Endometrial microvascular endothelial cells (primary cell): Measurements from ENCODE around the gene NFATC1. TPM values are rescaled to one million over a fixed set of nuclear protein-coding genes. Genes with fewer than 3 reads are reported as not detected.

Experiments
- in situ Hi-C: cut with HindIII; loops from 2 replicates; pipeline ENCODE4 v1.10.0; 2017; ENCODE audit warnings: low sequenced_read_pairs, low pct_unique_long_range_greater_than_20kb; ENCODE audit errors: inconsistent ontology term
- total RNA-seq: library from RNA; depleted of rRNA; stranded (reverse); fragments of >200 nt; gene quantifications from one replicate; pipeline ENCODE4 v1.2.3, GENCODE V29; 2015; ENCODE audit errors: inconsistent ontology term

NFATC1 gene
- total RNA-seq, 1 donor from 2014 or later: 8.9 TPM

DNA sequence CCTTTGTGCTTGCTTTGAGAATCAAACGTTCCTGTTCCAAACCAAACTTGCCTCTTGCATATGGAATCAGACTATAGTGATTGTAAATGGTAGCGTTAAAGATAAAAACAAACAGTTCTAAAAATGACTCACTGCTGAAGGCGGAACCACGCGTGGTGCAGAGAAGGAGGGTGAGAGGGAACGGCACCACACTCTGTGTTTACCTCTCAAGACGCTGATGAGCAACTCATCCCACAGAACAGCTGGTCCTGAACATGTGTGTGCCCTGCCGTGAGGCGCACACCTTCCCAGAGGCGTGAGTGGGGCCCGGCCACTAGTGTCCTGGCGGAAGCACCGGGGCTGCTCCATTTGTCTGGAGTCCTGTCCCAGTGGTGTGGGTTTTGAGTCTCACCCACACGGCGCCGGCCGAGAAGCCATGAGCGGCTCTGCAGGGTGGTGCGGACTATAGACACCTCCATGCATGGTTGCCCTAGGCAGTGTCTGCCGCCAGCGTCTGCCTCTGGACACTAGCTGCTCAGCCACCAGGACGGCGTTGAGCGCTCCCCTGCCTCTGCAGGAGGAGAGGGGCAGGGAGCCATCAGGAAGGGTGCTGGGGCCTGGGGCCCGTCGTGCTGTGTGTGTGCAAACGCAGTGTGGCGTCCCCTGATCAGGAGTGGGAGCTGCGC lies 52.1 kb downstream of the NFATC1 start:
- in situ Hi-C loops: no loop called here

DNA sequence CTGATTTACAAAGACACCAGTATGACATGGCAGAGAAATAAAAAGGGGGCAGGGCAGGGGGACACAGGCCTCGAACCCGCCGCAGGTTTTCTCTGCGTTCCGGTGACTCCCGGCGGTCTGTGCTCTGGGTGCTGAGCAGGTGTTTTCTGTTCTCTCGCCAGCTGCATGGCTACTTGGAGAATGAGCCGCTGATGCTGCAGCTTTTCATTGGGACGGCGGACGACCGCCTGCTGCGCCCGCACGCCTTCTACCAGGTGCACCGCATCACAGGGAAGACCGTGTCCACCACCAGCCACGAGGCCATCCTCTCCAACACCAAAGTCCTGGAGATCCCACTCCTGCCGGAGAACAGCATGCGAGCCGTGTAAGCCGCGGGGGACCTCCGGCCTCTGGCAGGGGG lies 52.9 kb downstream of the NFATC1 start:
- in situ Hi-C loops: no loop called here

DNA sequence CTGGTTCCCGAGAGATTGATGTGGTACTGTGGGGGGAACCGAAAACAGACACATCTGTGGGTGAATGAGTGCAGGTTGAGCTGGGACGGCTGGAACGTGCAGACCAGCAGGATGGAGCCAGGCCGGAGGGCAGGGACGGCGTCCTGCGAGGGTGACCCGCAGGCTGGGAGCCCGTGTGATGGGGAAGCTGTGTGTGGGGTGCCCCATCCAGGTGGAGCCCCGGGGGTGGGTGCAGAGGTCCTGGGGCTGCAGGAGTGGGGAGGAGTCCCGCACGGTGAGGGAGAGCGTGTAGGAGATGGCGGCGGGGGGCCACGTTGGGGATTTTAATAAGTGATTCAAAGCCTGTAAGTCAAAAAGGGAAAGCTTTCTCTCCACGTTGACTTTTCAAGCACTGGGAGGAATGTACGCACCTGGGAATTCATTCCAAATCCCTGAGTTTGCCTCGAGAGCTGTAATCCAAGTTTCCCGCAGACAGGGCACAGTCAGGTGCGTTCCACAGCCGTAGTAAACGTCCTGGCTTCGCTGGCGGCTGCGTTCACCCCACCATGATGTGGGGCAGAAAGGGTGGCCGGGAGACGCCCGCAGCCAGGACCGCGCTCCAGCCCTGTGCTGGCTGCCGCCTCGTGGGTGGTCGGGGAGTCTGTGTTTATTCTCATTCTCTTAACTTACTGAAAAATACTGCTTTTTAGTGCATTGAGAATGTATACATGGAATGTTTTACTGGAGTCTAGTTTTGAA lies 54.0 kb downstream of the NFATC1 start:
- in situ Hi-C loops: no loop called here

DNA sequence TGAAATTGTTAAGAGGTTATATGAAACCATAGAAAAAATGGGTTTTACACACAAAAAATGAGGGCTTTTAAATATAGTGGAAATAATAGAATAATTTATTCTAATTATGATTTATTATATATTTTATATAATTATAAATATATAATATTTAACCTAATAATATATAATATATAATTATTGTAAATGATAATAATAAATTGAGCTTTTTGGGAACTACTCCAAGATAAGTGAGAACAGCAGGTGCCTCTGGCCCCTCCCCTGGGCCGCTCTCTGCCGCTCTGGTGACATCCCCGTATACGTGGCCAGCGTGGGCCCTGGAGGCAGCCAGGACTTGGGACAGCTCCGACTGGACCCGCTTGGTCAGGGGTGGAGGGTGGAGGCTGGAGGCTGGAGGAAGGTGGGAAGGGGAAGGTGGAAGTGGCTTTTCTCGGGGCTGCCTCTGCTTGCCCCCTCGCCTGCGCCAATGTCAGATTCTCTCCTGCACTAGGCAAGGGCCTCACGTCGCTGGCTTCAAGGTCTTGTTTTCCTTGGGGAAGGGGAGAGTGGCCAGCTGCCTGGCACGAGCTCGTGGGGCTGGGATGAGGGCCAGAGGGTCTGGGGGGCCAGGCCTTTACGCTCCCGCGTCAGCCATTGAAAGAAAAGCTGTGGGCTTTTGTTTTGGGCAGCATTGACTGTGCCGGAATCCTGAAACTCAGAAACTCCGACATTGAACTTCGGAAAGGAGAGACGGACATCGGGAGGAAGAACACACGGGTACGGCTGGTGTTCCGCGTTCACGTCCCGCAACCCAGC lies 54.8 kb downstream of the NFATC1 start:
- in situ Hi-C loops: no loop called here

DNA sequence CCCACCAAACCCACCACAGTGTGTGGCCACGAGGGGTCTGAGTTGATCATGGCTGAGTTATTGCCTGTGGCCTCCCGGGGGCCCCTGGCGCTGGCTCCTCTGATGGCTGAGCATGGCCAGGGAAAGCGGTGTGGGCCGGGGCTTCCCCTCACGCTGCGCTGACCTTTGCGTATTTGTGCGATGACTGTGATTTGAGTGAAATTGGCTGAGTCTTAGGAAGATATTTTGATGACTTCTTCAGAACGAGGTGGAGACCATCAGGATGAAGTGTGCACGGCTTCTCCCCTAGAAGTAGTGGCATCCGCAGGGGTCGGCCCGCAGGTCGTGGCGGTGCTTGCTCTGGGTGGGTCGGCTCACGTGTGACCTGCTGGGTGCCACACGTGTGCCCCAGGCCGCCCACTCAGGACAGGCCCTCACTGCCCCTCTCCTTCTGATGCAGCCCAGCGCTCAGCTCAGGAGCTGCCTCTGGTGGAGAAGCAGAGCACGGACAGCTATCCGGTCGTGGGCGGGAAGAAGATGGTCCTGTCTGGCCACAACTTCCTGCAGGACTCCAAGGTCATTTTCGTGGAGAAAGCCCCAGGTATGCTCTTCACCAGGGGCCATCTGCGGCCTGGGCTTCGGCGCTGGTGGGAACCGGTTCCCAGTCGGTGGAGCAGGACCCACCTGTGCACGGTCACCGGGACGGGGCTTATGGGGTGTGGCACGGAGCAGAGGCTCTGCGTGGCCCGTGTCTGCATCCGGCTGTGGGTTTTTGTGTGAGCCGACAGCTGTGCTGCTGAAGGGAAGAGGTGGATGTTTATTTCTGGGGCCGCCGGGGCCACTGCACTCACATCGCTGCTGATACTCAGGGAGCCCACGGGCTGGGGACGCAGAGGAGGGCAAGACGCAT lies 55.8 kb downstream of the NFATC1 start:
- in situ Hi-C loops: no loop called here

DNA sequence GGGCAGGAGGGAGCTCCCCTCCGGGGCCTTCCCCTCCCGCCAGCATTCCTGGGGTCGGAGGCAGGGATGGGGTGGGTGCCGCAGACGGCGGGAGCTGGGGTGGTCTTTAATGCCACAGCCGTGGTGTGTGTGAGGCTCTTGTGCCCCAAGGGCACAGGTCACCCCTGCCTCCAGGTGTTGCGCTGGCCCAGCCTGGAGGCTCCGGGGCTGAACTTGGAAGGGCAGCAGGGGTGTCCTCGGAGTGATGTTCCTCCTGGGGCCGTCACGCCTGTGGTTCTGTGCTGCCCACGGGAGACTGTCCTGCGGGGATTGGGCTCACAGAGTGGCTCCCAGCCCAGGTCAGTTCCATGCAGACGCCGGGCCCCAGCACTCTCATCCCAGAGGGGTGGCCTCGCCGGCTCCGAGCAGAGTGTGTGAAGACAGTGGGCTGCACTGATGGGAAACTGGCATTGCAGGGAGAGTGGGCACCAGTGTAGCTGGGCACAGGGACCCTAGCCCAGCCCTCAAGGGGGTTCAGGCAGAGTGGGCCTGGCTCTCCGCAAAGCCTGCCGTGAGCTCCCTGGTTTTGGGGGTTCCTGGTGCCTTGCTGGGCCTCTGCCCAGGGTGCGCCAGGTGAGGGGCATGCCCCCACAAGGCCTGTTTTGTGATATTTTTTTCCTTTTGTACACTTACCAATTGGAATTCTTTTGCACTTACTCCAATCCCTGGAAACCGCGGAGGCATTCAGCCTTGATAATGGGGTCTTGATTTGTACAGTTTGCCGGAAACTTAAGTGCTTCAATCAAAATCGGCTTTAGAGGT lies 56.7 kb downstream of the NFATC1 start:
- in situ Hi-C loops: no loop called here

DNA sequence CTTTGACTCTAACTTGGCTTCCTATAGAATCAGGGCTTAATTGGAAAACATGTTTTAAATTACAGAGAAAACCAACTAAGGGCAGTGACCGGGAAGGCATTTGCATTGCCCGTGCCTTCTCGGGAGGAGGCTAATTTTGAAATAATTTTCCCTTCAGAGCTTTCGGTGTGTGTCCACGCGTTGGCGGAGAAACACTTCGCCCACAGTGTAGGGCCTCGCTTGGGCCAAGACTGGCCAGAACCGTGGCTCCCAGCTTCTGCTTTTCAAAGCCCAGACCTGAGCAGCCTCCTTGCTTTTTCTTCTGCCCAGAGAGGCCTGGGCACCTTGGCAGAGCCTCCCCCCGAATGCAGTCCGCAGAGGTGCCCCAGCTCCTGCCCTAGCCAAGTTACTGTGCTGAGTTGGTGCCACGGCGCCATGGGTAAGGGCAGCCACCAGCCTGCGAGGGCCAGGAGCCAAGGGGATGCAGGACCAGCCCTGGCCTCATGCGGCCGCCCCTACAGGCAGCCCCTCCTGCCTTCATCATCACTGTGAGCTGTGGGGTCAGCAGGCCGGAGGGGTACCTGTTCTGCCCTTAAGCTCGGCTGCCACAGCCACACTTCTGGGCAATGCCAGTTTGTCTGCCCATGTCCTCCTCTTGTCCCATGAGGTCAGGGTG lies 57.4 kb downstream of the NFATC1 start:
- in situ Hi-C loops: no loop called here

DNA sequence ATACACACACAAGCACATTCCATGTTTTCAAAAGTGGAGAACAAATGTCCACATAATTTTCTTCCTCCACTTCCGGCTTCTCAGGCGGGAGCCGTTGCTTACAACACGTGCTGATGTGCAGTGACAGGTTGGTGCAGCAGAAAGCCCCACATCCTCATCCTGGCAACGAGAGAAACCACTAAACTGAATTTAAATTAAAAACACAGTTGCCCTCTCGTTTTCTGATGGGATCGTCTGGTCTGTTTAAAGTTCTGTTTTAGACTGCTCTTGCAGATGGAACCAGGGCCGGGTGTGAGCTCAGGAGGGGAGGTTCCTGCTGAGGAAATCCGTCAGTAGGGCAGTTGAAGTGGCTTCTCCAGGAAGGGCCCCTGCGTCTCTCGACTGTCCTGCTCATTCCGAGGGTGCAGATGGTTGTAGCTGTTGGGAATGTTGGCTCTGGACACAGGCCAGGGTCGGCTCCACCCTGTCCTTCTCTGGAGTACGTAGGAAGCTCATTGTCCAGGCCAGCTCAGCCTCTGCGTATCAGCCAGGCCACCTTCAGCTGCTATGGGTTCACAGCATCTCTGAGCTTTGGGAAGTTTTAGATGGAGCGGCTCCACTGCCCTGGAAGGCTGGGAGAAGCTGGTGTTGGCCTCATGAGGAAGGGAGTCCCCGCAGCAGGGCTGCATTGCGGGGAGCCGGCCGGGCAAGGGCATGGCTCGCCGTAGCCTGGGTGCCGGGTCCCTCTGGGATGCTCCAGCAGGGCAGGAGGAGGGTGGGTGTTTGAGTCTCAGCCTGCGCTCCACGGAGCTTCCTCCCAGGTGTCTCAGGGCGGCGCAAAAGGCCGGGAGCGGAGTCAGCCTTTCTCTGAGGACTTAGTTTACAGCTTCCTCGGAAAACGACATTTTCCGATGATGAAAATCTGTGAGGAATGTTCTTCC lies 58.3 kb downstream of the NFATC1 start:
- in situ Hi-C loops: no loop called here

DNA sequence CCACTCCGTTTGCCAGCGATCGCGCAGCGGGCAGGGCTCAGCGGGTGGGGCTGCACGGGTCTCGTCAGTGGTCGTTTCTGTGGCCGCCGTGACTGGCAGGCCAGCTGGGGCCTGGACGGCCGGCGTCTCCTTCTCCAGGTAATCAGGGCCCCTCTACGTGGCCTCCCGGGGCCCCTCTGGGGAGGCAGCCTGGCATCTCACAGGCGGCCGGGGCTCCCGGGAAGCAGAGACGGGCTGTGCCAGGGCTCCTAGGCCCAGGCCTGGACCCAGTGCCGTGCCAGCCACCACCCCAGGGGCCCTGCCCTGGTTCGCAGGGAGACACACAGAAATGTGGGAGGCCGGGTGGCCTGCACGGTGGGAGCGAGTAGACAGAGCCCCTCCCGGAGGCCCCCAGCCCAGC lies 59.5 kb downstream of the NFATC1 start:
- in situ Hi-C loops: no loop called here

DNA sequence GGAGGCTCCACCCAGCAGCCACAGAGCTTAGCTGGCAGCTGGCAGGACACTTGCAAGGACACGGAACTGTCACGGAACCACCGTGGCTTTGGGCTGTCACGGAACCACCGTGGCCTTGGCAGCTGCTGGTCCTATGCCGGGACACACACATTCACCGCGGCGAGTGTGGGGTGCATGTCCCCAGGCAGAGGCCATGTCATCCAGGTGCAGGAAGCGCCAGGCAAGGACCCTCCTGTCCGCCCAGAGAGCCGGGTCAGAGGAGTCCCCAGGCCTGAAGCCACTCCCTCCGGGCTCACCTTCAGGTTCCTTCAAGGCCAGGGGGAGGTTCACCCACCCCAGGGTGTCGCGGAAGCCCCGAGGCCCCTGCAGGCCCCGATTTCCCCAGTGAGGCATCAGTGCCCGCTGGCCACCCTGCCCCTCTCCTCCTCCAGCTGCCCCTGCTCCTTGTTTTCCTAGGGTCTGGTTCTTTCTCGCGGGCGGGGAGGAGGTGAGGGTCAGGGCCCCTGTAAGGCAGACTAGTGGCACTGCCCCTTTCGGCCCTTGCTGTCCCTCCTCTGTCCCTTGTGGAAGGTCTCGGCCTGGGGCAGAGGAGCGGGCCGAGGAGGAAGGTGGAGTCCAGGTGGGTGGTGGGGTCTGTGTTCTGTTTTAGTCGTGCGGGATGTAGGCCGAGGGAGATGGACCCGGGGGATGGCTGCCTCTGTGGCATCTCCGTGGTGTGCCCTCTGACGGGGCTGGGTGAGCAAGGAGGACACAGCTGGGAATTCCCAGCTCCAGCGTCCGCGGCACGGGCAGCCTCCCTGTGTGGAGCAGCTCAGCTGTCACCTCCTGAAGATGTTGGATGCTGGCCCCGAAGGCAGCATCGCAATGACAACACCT lies 60.6 kb downstream of the NFATC1 start:
- in situ Hi-C loops: no loop called here

DNA sequence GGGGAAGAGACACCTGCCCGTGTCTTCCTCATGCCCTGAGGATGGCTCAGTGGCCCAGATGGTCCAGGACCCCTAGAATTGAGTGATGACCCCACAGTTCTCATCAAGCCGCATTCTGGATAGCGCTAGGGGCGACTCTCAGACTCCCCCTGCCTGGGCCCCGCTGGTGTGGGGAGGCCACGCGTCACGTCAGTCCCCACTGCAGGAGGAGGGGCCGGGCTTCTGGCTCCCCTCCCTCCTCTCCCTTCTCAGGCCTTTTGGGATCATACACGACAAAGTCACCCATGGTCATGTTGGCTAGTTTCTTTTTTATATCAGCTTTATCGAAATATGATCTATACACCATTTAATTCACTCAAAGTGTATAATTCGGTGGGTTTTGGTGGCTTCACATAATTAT lies 61.5 kb downstream of the NFATC1 start:
- in situ Hi-C loops: no loop called here

DNA sequence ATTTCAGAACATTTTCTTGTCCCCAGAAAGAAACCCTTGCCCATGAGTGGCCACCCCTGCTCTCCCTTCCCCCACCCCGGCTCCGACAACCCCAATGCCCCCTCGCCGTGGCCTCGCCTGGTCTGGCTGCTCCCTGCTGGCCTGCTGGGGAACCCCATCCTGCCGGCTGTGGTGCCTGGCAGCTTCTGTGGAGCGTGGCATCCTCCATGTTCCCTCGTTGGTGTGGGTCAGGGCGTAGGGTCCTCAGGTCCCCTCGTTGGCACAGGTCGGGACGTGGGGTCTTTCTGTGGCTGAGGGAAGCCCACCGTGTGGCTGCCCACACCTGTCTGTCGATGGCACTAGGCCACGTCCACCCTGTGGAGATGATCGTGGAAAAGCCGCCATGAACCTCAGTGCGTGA lies 61.9 kb downstream of the NFATC1 start:
- in situ Hi-C loops: no loop called here

DNA sequence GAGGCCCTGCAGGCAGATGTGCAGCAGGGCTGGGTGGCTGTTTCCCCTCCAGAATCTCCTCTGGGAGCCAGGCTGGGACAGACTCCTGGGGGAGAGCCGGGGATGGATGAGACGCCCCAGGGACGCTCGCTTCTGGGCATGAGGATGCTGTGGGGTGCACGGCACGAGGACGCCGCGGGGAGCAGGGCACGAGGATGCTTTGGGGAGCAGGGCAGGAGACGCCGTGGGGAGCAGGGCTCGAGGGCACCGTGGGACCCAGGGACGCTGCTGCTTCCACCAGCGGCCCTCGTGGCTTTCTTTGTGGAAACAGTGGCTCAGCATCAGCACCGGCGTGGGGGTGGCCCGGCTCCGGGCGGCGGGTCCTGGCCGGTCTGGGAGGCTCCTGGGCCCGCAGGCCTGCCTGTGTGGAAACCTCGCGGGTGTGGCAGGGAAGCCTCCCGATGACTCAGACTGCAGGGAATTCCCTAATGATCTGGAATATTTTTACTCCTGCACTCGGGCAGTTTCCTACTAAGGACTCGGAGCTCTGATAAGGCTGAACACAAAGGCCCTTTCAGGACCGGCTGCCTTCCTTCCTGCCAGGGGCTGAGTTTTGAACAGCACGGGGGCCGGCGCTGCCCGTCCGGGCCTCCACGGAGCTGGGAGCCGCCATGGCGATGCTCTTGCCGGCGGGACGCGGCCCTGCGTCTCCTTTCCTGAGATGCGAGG lies 62.6 kb downstream of the NFATC1 start:
- in situ Hi-C loops: no loop called here

DNA sequence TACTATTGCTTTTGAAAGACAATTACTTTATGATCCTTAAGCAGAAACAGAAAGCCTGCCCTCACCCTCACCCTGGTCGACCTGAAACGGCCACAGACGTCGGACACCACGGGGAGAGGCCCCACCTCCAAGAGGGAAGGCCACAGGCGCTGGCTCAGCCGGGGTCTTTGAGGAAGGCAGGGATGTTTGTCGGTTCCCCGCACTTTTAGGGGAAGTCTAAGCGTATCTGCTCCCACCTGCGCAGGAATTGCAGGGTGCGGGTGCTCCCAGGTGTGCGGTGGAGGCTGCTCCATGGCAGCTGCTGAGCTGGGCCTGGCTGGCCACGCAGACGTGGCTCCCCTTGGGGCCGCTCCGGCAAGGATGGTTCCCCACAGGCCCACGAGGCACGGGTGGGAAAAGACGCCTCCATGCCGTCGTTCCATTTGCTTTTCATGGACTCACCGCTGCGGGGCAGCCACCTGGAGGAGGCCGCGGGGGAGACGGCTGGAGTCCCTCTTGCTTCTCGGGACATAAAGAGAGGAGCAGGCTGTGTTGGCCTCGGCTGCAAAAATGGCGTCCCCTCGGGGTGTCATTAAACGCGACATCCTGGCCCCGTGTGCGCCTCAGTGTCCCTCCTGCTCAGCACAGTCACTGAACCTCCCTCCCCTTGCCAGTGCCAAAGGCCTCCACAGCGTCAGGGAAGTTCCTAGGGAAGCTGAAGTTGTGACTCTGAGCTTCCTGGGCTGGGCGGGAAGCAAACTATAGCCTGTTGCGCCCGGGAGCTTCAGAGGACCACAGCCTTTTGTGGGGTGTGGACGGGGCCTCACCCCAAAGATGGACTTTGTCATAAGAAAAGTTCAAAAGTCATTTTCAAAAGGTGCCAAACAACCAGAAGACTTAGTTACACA lies 63.4 kb downstream of the NFATC1 start:
- in situ Hi-C loops: no loop called here
